NCI-H1092 treated with DMSO at 0.1 percent for 48 hours (cell line): Measurements from ENCODE around the gene NHERF1.

Experiments
- DNase-seq: peaks from one replicate; lab custom pipeline; 2025; lab: John Stamatoyannopoulos, UW

NHERF1 gene

DNA sequence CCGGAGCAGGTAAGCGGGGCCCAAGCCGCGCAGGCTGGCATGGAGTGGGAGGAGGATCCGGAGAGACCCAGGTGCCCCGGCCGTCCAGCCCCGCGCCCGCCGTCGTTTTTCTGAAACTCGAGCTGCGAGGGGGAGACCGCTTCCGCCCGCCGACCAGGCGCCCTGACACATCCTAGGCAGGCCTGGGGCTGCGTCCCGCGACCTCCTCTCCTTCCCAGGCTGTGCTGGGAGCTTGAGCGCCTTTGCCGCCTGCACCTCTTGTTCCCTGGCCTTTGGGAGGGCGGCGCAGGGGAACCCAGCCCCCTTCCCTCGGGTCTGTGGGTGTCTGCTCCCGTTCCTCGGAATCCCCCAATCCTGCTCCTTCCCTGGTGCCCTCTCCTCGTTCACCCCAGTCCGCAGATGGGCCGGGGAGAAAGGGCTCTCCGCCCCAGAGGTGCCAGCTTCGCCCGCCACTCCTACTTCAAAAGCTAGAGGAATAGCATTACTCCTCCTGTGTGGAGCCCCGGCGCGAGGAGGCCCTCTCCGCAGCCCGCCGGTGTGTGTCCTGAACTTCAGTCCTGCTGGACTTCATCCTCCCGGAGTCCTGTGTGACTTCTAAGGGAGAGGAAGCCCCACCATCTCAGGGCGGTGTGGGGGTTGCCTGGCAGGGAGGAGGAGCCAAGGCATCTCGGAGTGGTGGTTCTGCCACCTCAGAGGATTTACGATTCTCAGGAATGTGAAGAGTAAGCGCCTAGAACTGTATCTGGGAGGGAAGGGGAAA is 1.0 kb downstream of the NHERF1 start:
- no peak for DNase-seq

DNA sequence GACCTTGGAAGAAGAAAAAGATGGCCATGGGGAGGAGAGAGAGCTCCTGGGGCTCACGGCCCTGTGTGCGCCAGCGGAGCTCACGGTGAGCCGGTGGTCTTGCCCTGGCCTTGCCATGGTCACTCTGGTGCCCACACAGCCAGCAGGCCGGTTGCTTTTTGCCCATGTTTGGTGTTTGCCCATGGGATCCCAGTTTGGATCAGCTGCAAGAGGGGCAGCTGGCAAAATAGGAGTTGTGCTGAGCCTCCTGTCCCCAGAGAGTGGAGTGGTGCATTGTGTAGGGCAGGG is 1.6 kb downstream of the NHERF1 start:
- no peak for DNase-seq

DNA sequence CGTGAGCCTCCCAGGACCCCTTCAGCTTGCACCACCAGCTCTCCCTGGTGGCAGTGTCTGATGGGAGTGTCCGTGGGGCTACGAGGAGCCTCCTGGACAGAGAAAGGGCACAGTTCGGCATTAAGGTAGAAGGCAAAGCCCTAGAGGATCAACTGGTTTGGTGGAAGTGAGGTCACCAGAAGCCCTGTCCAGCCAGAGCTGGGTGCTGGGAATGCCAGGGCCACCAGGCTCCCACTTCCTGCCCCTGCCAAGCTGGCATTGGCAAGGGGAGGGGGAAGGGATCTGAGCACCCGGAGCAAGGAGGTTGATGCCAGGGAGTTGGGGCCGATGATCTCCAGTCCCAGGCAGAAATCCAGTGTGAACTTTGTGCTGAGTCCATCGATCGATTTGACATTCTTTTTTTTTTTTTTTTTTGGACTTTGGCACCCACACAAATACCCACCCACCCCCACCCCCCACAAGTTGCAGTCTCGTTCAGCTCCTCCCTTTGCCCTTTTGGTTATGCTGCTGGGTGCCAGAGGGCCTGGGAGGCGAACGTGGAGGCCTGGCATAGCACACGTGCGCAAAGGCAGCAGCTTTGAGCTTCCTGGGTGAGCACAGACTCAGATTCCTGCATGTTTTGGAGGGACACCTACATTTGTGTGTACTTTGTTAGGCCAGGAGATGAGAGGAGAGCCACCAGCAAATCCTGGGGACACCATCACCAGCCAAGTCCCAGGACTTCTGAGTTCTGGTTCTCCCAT is 2.1 kb downstream of the NHERF1 start:
- no peak for DNase-seq

DNA sequence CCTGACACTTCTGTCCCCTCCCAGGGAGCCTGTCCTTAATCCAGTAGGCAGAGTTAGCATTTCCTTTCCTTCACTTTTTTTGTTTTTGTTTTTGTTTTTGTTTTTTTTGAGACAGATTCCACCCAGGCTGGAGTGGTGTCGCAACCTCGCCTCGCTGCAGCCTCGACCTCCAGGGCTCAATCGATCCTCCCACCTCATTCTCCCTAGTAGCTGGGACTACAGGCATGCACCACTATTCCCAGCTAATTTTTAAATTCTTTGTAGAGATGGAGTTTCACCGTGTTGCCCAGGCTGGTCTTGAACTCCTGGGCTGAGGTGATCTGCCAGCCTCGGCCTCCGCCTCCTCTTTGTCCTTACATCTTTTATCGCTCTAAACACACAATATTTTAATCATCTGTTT is 4.0 kb downstream of the NHERF1 start:
- no peak for DNase-seq

DNA sequence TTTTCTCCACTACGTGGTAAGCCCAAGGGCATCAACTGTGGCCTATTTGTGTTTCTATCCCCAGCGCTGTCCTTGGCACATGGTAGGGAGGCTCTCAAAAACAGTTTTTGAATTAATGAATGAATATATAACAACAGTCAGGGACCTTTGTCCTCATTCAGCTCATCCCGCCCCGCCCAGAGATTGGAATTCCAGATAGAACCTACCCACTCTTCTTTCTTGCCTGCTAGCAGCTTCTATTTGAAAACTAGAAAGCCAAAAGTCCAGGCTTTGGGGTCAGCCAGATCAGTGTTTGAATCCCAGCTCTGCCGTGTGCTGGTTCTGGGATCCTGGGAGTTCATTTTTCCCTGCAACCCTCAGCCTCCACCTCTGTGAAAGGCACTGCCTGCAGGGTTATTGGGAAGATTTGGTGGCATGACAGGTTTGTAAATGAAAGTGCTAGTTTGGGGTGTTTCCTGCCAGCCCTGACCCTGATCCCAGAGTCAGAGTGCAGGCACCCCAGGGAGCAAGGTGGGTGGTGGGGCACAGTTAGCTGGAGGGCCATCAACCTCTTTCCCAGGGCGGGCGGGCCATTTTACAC is 4.5 kb downstream of the NHERF1 start:
- DNase-seq = no peak

DNA sequence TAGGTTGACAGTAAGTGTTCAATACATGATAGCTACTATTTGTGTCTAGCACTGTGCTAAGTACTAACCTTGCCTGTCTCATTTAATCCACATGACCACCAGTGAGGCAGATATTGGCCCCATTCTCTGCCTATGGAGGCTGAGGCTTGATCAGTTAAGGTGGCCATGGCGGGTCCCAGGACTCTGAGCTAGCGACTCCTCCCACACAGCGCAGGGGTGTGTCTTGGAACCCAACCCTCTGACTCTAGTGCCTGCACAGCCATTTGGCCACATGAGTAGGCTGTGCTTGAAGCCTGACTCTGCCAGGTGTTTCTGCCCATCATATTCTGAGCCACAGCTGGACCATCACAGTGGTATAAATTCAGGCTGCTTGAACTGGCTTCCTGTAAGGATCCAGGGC is 6.4 kb downstream of the NHERF1 start:
- no peak for DNase-seq

DNA sequence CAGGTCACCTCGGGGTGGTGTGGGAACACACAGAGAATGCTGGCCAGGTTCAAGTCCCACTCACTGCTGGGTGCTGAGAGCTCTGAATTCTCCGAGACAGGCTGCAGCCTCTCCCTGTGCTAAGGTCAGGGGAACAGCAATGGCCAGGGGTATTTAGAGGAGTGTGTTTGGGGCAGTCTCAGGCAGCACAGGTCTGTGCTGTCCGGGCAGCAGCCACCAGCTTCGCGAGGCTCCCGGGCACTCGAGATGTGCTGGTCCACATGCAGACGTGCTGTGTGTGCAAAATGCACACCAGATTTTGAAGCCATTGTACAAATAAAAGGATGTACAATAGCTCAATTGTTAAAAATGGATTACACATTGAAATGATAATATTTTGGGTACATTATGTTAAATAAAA is 7.1 kb downstream of the NHERF1 start:
- DNase-seq = no peak

DNA sequence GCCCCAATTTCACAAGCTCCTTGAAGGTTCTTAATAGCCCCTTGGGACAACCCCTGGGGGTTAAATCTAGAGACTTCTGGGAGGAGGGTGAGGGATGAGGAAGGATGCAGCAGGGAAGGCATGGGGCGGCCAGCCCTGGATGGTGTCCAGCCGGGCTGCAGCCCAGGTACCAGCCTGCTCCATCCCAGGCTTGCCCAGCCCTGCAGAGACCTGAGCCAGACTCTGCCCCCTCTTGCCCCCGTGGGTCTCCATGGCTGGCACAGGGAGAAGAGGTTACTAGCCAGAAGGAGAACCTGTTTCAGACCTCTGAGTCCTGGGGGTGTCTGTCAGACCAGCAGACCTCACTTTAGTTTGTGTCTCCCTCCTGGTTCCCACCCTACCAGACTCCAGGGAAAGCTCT is 8.5 kb downstream of the NHERF1 start:
- DNase-seq = no peak

DNA sequence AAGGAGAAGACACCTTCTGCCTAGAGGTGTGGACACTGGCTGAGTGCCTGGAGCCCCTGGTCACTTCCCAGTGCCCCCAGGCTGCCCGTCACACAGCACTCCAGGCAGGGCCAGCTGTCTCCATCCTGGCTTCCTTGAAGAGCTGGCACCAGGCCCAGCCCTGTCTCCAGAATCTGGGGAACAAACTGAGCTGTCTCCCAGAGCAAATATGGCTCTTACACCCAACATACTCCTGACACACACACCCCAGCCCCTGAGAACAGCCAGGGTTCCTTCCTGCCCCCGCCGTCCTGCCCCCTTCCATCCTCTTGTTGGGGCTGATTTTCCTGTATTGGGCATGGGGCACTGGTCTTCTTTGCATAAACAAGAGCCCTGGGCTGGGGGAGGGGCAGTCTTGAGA is 9.1 kb downstream of the NHERF1 start:
- peak; percentile 11 for DNase-seq

DNA sequence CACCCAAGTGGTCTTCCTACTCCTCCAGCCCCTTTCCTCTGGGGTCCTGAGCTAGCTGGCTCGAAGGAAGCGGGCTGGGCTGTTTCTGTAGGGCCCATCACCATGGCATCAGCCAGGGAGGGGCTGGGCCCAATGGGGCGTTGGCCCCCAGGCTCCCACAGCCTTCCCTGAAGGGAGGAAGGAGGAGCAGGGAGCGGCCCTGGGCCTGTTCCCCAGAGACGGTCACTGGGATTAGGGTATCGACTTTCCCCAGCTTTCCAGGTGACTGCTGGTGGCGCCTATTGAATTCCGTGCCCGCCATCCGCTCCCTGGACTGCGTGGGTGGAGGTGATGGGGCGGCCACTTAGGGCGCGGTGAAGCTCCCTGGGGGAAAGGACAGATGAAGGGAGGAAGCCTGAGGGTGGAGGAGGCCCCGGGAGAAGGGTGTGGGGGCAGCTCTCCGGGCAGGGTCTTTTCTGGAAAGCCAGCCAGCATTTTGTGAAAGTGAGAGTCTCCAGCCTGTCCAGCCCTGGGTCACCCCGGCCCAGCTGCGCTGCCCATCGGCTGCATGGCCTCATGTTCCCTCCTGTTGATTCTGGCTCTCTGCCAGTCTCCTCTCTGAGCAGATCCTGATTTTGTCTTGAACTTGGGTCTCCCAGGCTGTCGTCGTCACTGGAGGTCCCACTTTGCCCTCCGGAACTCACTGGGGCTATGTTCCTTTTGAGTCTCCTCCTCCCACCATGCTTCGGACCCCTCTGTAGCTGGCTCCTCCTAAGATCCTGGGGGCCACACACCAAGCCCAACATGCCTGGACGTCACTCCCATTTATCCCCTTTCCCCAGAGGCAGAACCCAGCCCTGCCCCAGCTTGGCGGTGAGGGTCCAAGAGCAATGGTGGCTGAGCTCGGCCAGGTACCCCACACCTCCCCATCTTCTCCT is 9.8 kb downstream of the NHERF1 start:
- peak; percentile 43 for DNase-seq

DNA sequence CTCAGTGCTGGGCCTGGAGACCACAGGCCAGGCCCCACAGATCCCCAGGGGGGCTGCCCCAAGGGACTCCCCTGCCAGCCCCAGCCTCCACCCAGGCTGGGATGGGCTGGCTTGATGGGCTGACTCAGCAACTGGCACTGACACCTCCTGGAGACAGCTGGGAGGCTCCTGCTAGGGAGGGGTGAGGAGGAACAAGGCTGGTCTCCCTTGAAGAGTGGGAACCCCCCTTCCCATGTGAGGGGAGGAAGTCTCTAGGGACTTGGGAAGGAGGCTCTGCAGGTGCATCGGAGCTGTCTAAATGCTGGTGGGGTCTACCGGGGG is 10.4 kb downstream of the NHERF1 start:
- DNase-seq = peak; percentile 12

DNA sequence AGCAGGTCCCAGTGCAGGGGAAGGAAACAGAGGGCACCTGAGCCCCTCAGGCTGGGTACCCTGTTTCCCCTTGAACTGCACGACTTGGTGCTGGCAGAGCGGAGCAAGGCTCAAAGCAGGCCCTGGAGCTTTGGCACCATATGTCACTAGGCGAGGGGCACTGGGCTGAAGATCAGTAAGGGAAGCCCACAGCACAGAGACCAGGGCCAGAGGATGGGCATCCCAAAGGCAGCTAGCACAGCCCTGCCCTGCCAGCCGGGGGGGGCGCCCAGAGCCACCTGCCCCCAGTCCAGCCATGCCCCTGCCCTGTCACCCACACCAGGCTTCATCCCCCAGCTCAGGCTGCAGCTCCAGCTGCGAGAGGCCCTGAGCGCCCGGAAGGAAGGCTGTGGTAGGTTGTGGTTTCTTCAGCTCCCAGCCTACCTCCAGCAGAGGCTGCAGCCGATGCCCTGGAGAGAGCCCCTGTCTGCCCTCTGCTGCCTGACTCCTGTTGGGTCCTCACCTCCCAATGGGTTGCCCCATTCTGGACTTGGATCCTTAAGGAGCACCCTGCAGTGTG is 10.9 kb downstream of the NHERF1 start:
- DNase-seq = no peak

DNA sequence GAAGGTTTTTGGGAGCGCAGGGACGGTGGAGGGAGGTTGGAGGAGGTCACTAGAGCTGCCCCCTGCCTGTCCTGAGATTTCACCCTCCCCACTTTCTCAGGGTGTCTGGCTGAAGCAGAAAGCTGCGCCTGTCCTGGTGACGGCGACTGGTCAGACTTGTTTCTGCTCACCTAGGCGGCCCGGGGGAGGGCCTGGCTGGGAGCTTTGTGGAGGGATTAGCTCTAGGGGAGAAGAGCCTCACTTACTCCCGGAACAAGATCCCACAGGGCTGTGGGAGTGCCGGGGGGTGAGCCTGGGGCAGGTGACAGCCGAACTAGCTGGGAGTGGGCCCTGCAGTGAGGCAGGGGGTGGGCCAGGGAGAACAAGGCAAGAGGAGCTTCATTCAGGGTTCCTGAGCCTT is 11.5 kb downstream of the NHERF1 start:
- no peak for DNase-seq

DNA sequence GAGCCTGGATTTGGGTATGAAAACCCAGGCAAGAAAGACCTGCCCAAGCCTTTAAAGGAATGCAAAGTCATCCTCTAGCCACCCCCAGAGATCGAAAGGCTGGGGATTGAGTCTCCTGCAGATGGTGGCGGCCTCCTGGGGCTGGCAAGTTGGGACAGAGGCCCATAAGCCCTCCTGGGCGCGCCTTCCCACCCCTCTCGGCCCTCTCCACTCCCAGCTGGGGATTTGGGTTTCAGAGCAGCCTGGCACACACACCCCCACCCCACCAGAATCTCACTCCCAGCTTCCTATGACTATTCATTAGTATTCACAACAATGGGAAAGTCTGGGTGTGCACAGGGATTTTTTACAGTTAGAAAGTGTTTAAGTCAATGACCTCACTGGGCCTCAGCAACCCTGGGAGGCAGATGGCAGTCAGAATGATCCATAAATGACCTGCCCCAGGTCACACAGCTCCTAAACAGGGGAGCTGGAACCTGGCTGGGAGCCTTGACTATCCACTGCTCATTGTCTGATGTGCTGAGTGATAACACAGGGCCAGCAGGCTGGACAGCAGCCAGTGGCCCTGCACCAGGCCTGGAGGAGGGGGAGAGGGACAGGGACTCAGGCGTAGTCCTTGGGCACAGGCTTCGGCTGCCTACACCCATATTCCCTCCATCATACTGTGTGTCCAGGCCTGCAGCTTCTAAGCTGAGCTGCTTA is 12.1 kb downstream of the NHERF1 start:
- DNase-seq = no peak

DNA sequence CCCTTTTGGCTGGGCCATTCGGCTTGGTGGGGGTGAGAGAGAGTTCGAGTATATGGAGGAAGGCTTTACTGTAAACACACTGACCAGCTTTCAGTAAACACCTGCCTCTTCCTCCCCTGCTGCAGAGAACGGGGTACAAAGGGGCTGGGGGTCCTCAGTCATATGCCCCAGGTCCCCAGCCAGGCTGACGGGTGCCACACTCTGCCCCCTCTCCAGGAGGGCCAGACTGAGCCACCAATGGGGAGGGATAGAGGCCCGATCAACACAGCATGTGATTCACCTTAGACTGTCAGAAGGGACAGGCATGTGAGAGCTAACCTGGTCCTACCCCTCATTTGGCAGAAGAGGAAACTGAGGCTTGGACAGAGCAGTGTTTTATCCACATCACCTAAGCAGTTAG is 13.0 kb downstream of the NHERF1 start:
- DNase-seq = no peak

DNA sequence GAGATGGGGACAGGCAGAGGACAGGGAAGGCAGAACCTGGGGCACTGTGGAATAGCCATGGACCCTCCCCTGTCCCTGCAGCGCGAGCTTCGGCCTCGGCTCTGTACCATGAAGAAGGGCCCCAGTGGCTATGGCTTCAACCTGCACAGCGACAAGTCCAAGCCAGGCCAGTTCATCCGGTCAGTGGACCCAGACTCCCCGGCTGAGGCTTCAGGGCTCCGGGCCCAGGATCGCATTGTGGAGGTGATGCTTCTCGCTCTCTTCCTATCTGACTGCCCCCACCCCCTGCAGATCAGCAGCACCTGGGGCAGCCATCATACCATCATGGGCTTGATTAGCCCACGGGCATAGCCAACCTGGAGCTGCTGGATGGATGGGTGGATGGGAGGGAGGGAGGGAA is 13.5 kb downstream of the NHERF1 start:
- DNase-seq = no peak

DNA sequence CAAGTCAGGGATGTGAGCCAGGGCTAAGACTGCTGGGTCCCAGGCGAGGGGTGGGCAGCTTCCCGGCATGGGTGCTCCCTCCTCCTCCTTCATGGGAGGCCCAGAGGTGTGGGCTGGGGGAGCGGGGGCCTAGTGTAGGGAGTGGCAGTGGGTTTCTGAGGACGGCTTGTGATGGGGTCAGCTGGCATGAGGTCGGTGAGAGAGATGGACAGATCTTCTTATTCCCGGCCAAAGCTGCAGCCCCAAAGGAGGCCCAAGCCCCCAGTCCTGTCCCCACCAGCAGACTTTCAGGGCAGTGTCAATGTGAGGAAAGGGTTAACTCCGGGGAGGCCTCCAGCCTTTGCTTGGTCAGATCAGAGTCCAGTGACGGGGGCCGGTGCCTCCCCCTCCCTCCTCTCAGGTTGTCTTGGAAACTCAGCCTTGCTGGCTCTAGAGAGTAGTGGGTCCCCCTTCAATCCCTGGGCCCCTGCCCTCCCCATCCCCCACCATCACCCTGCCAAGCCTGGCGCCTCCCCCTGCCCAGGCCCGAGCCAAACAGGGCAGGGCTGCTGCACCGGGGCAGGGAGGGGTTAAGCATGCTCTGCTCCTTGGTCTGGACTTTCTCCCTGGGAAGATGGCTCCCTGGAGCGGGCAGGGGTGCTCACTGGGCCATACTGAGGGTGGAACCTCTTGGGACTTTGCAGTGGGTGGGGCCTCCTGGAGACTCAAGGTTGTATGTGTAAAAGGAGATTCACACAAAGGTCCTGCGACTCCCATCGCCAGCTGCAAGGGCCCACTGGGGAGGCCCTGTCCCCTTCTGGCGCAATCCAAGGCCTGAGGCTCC is 15.3 kb downstream of the NHERF1 start:
- no peak for DNase-seq

DNA sequence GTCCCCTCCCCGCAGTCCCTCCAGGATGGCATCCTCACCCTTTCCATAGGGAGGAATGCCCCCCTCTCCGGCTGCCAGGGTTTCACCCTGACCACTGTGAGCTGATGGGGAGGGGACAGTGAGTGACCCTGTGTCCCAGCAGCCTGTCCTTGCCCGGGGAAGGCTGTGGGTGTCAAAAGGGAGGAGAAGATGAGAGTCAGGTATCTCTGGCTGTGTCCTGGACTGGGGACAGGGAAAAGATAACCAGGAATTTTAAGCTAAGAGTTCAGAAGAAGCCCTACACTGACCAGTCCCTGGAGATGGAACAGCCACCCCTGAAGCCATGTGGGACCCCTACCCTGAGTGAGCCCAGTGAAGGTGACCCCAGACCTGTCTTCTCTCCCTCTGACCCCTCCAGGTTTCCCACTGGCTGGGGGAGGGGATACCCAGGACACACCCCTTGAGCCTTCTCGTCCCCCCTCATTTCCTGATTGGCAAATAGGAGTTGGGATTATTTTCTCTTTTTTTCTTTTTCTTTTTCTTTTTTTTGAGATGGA is 16.4 kb downstream of the NHERF1 start:
- no peak for DNase-seq

DNA sequence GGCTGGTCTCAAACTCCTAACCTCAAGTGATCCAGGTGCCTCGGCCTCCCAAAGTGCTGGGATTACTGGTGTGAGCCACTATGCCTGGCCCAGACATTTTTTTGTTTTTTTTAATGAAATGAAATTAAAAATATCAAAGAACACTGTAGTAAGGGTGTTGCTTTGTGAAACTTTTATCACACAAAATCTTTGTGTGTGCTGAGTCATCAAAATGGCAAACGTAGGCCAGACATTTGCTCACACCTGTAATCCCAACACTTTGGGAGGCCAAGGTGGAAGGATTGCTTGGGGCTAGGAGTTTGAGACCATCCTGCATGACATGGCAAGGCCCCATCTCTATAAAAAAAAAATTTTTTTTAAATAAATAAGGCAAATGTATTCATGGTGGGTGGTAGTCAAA is 18.0 kb downstream of the NHERF1 start:
- DNase-seq = no peak

DNA sequence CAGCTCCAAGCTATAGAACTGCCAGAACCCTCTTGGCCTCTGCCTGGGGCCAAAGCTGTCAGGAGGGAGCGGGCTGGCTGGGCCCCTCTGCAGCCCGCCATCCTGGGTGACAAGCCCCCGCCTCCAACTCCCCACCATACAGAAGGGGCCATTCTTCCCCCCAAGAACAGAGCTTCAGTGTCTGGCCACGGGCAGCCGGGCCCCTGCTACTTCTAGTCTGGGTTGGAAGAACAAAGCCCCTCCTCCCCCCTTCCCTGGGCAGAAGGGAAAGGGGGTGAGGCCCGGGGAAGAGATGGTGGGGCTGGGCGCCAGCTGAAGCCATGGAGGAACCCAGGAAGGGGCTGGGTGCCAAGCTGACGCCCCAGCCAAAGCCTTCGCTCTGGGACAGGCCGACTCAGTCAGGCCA is 18.7 kb downstream of the NHERF1 start:
- no peak for DNase-seq
